Activated T-cell treated with anti-CD3 and anti-CD28 coated beads, Interleukin-2, amount 50 U/mL, for 24 hours (primary cell): ENCODE measurements around the gene IQCK.

ENCODE experiments used
- DNase-seq: peaks from one replicate; pipeline ENCODE4 v3.0.0-alpha.2; 2020
- H3K27ac Mint-ChIP-seq: 2 replicates; pipeline ENCODE4 v1.8.0; 2020; ENCODE audit warnings: mild to moderate bottlenecking, mixed read lengths
- H3K27me3 Mint-ChIP-seq: 2 replicates; pipeline ENCODE4 v1.8.0; 2020; ENCODE audit warnings: mixed read lengths
- H3K36me3 Mint-ChIP-seq: 2 replicates; pipeline ENCODE4 v1.8.0; 2020; ENCODE audit warnings: low read depth, mixed read lengths
- H3K4me1 Mint-ChIP-seq: 2 replicates; pipeline ENCODE4 v1.8.0; 2020; ENCODE audit warnings: low read depth, mixed read lengths
- H3K4me3 Mint-ChIP-seq: 2 replicates; pipeline ENCODE4 v1.8.0; 2020; ENCODE audit warnings: mild to moderate bottlenecking, moderate library complexity, mixed read lengths
- H3K9me3 Mint-ChIP-seq: 2 replicates; pipeline ENCODE4 v1.8.0; 2020; ENCODE audit warnings: mixed read lengths

The IQCK gene

GRCh38 chr16:19751478-19752385 is 33.7 kb downstream of the IQCK start:
- Mint-ChIP-seq H3K4me3 (no peak overlapping the region), H3K27me3 (no peaks in the 10 kb centered on the region), H3K9me3 (no peaks in the 10 kb centered on the region), H3K36me3 (no peaks in the 10 kb centered on the region), H3K27ac (no peak overlapping the region), H3K4me1 (no peaks in the 10 kb centered on the region)
- no peak for DNase-seq

DNA sequence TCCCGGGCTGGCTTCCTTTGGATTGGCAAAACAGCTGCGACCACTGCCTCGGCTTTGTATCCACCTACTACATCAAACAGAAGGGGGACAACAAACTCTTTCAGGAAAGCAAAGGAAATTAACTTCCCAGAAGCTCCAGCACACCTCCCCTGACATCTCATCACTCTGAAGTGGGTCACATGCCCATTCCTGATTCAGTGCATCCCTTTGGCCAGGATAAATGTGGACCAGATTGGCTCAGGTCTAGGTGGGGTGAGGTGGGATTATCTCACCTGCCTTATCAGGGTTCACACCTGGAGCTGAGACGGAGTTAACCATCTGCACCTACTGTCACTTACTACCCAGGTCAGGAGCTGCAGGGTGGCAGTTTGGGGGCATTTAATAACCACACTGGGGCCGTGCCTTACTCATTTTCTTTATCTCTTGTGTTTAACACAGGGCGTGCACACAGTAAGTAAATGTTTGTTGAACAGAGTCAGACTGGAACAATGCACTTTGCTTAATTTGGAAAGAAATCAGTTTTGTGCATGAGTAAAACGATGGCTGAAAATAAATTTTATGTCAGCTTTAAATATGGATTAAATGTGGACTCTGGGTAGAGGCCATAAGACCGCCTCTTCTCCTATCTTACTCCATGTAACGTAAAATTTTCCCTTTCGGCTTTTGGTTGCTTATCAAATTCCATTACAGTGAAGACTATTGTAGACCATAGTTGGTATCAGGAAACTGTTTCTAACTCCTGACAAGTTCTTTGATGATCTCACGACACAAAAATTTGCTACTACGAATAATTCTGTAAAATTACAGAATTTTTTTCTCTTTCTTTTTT is 36.0 kb downstream of the IQCK start:
- no peaks in the 10 kb centered on the region for H3K9me3 Mint-ChIP-seq
- no peaks in the 10 kb centered on the region for H3K36me3 Mint-ChIP-seq
- H3K27ac Mint-ChIP-seq: no peak overlapping the region
- no peak for DNase-seq
- no peak overlapping the region for H3K4me3 Mint-ChIP-seq
- H3K27me3 Mint-ChIP-seq: no peaks in the 10 kb centered on the region
- no peaks in the 10 kb centered on the region for H3K4me1 Mint-ChIP-seq

DNA sequence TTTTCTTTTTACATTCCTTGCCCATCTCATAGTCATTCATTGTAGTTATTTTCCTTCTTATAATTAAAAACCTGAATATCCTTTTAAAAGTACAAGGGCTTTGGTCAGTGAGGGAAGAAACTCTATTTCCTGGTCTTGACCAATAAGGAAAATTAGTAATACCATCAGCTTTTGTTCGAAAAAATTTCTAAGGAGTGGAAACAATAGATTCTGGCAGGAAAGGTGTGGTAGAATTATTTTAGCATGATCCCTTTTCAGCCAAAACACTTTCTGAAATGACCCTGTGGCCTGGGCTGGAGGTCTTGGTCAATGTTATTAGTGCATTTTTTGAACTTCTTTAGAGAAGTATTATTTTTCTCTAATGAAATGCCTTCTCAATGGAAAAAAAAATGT is 36.6 kb downstream of the IQCK start:
- H3K27ac Mint-ChIP-seq: no peak overlapping the region

DNA sequence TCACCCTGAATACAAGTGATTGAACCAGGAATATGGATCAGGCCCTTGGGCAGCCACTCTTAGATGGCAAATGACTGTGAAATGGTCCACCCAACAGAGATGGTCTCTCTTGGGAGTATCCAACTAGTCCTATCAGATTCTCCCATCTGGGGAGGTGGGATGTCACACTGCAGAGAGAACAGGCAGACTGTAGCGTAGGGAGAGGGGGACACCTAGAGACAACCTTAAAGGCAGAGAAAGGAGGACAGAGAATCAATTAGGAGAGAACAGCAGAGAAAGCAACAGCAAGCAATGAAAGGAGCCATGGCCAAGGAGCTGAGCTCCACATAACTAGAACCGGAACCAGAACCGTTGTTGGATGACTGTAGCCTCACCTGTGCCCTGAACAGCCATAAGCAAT is 37.2 kb downstream of the IQCK start:
- H3K4me1 Mint-ChIP-seq: no peaks in the 10 kb centered on the region
- no peak for DNase-seq
- no peak overlapping the region for H3K27ac Mint-ChIP-seq
- H3K4me3 Mint-ChIP-seq: no peak overlapping the region
- H3K36me3 Mint-ChIP-seq: no peaks in the 10 kb centered on the region
- H3K27me3 Mint-ChIP-seq: no peaks in the 10 kb centered on the region
- no peaks in the 10 kb centered on the region for H3K9me3 Mint-ChIP-seq

More for the DNA sequence above, 36.6 kb downstream of the IQCK start:
- Mint-ChIP-seq H3K27me3 (no peaks in the 10 kb centered on the region), H3K4me1 (no peaks in the 10 kb centered on the region), H3K9me3 (no peaks in the 10 kb centered on the region), H3K36me3 (no peaks in the 10 kb centered on the region), H3K4me3 (no peak overlapping the region)
- no peak for DNase-seq

DNA sequence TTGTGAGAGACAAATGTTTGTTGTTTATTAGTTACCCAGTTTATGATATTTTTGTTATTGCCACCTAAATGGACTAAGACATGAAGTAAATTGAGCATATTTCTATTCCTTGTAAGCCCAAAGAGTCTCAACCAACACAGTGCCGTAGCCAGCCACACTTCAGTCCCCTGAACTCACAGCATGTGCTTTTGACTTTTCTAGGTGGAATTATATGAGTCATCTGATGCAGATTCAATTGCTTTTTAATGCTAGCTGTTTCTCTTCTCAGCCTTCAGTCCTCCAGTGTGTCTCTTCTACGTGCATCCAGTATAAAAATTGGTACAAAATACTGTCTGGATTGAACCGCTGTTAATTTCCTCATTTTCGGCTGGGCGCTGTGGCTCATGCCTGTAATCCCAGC is 39.0 kb downstream of the IQCK start:
- H3K4me1 Mint-ChIP-seq: no peaks in the 10 kb centered on the region
- no peaks in the 10 kb centered on the region for H3K36me3 Mint-ChIP-seq
- no peak for DNase-seq
- H3K4me3 Mint-ChIP-seq: no peak overlapping the region
- no peak overlapping the region for H3K27ac Mint-ChIP-seq
- no peaks in the 10 kb centered on the region for H3K9me3 Mint-ChIP-seq
- H3K27me3 Mint-ChIP-seq: no peaks in the 10 kb centered on the region

- no peaks in the 10 kb centered on the region for H3K36me3 Mint-ChIP-seq
- H3K4me1 Mint-ChIP-seq: no peaks in the 10 kb centered on the region
- no peak overlapping the region for H3K4me3 Mint-ChIP-seq
- no peak overlapping the region for H3K27ac Mint-ChIP-seq
- H3K9me3 Mint-ChIP-seq: no peaks in the 10 kb centered on the region
- no peak for DNase-seq
- H3K27me3 Mint-ChIP-seq: no peaks in the 10 kb centered on the region
Measured at GRCh38 chr16:19757762-19758595, 39.9 kb downstream of the IQCK start.

- no peak for DNase-seq
- Mint-ChIP-seq H3K27me3 (no peaks in the 10 kb centered on the region), H3K36me3 (no peaks in the 10 kb centered on the region), H3K9me3 (no peaks in the 10 kb centered on the region), H3K4me1 (no peaks in the 10 kb centered on the region), H3K27ac (no peak overlapping the region), H3K4me3 (no peak overlapping the region)
Measured at GRCh38 chr16:19760356-19761060, 42.4 kb downstream of the IQCK start.

DNA sequence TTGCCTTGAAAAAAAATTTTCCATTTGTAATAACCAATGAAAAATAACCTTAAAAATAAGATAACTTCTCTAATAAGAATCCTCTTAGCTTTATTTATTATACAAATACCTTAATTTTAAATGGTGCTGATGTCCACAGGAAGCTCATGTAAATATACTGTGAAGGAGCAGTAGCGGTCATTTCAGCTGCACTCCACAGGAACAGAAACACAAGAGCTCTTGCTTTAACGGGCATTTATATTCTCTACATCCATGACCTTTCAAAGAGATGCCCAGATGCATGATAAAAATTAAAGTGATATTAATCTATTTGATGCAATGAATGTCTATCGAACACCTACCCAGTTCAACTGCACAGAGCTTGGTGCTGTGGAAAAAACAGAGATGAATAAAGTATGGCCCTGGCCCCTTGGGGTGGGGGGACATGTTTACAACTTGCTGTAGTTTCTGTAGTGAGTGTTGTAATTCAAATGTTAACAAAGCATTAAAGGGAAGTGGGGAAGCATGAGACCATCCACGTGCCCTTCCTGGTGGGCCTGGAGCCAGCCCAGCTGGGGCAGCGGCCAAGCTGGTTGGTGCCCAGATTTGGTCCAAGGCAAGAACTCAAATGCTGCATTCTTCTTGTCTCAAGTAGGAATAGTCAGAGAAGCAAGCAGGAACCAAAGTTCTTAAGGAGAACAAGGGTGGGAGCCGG is 47.9 kb downstream of the IQCK start:
- Mint-ChIP-seq H3K27ac (no peak overlapping the region), H3K36me3 (no peaks in the 10 kb centered on the region), H3K27me3 (no peaks in the 10 kb centered on the region), H3K9me3 (no peaks in the 10 kb centered on the region), H3K4me3 (no peak overlapping the region), H3K4me1 (no peaks in the 10 kb centered on the region)
- DNase-seq: no peak

DNA sequence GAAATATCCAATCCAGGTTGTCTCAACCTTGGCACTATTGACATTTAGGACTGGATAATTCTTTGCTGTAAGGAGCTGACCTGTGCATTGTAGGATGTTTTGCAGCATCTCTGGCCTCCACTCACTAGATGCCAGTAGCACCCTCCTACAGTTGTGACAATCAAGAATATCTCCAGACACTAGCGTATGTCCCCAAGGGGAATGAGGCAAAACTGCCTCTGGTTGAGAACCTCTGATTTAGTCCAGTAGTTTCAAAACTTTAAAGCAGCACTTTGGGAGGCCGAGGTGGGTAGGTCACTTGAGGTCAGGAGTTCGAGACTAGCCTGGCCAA is 48.4 kb downstream of the IQCK start:
- Mint-ChIP-seq H3K36me3 (no peaks in the 10 kb centered on the region), H3K4me1 (no peaks in the 10 kb centered on the region), H3K27ac (no peak overlapping the region), H3K9me3 (no peaks in the 10 kb centered on the region), H3K4me3 (no peak overlapping the region), H3K27me3 (no peaks in the 10 kb centered on the region)
- DNase-seq: no peak

DNA sequence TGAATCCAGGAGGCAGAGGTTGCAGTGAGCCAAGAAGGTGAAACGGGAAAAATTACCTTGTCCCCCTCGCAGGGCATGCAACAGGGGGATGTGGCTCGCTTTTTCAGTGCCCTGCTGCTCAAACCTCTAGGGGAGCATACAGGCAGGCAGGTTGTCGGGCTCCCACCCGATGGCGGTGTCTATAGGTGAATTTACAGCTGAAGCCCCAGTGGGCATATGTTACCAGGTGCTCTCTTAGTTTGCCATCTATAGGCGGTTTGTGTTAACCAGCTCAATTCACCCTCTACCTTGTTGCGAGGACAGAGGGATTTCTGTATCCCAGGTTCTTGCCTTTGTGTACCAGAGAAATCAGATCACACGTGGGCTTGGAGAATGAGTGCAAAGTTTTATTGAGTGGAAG is 48.9 kb downstream of the IQCK start:
- Mint-ChIP-seq H3K4me1 (no peaks in the 10 kb centered on the region), H3K27me3 (no peaks in the 10 kb centered on the region), H3K27ac (no peak overlapping the region), H3K36me3 (no peaks in the 10 kb centered on the region), H3K9me3 (no peaks in the 10 kb centered on the region), H3K4me3 (no peak overlapping the region)
- no peak for DNase-seq

DNA sequence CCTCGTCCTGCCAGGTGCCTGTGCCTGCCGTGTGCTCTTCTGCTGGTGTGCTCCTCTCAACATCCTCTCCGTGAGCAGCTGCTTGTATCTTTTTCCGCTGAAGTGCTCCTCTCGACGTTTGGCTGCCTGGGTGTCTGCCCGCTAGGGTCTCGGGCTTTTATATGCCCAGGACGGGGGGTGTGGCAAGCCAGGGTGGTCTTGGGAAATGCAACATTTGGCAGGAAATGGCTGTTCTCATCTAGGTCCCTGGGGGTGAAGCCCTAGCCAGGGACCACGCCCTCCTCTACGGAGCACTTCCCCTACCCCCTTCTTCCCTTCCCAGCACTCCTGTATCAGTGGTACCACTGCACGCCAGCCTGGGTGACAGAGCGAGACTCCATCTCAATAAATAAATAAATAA is 49.4 kb downstream of the IQCK start:
- DNase-seq: no peak
- H3K27me3 Mint-ChIP-seq: no peaks in the 10 kb centered on the region
- H3K9me3 Mint-ChIP-seq: no peaks in the 10 kb centered on the region
- H3K4me1 Mint-ChIP-seq: no peaks in the 10 kb centered on the region
- H3K4me3 Mint-ChIP-seq: no peak overlapping the region
- no peaks in the 10 kb centered on the region for H3K36me3 Mint-ChIP-seq
- no peak overlapping the region for H3K27ac Mint-ChIP-seq

GRCh38 chr16:19769239-19769638 is 51.2 kb downstream of the IQCK start:
- Mint-ChIP-seq H3K4me1 (no peaks in the 10 kb centered on the region), H3K4me3 (no peak overlapping the region), H3K9me3 (no peaks in the 10 kb centered on the region), H3K27ac (no peak overlapping the region), H3K36me3 (no peaks in the 10 kb centered on the region), H3K27me3 (no peaks in the 10 kb centered on the region)
- no peak for DNase-seq

GRCh38 chr16:19771040-19771439 is 53.0 kb downstream of the IQCK start:
- Mint-ChIP-seq H3K4me3 (no peak overlapping the region), H3K27me3 (no peaks in the 10 kb centered on the region), H3K9me3 (no peaks in the 10 kb centered on the region), H3K36me3 (no peaks in the 10 kb centered on the region), H3K27ac (no peak overlapping the region), H3K4me1 (no peaks in the 10 kb centered on the region)
- DNase-seq: no peak

GRCh38 chr16:19771796-19772195 is 53.7 kb downstream of the IQCK start:
- Mint-ChIP-seq H3K36me3 (no peaks in the 10 kb centered on the region), H3K27ac (no peak overlapping the region), H3K27me3 (no peaks in the 10 kb centered on the region), H3K4me3 (no peak overlapping the region), H3K9me3 (no peaks in the 10 kb centered on the region), H3K4me1 (no peaks in the 10 kb centered on the region)
- no peak for DNase-seq
